Superior temporal gyrus (tissue), 1 donor: ENCODE measurements around the gene LSM10.

ENCODE experiments used
- DNase-seq: peaks from one replicate; pipeline ENCODE4 v3.0.0-alpha.2; 2016; ENCODE audit errors: extremely low spot score

Gene LSM10

GRCh38 chr1:36408479-36408878 is 10.8 kb upstream of the LSM10 start:
- DNase-seq, result no peak

DNA sequence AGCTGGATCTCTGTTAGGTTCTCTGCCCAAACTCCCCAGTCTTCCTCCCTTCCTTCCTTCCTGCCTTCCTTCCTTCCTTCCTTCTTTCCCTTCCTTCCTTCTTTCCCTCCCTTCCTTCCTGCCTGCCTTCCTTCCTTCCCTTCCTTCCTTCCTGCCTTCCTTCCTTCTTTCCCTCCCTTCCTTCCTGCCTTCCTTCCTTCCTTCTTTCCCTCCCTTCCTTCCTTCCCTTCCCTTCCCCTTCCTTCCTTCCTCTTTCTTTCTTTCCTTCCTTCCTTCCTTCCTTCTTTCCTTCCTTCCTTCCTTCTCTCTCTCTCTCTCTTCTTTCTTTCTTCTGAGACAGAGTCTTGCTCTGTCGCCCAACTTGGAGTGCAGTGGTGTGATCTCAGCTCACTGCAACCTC is 8.7 kb upstream of the LSM10 start:
- DNase-seq, result no peak

DNA sequence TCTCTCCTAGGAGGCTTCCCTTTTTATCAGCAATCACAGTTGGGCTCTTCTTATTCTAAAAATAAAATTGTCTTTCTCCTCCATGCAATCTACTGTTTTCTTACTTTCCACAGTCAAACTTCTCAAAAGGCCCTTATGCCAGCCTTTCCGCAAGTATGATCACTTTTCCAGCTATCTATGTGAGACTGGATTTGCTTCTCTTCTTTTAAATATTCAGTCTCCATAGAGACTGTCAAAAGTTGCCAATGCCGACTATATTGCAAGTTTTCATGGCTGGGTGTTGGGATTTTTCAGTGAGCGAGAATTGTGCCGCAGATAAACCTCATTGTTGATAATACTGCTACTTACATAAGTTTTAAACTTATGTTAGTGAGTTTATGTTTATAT is 4.8 kb upstream of the LSM10 start:
- DNase-seq, result no peak

- no peak for DNase-seq
Observed at GRCh38 chr1:36401602-36402503, 4.1 kb upstream of the LSM10 start.

- no peak for DNase-seq
Observed at GRCh38 chr1:36400825-36401601, 3.3 kb upstream of the LSM10 start.

DNA sequence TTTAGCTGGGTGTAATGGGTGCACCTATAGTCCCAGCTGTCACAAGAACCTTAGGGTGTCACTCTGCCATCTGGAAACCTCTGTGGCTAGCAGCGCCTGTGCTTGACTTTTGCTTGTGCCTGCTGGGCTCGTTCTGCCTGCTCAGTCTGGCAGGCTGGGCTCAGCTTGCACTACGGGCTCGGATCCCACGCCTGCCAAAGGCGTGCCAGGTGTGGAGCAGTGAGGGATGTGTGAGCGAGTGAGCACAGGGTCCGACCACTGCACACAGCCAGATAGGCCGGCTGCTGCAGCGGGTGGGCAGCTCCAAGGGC is 2.8 kb upstream of the LSM10 start:
- no peak for DNase-seq

GRCh38 chr1:36398370-36398977 is 766 bp upstream of the LSM10 start:
- DNase-seq, result no peak

- no peak for DNase-seq
Observed at GRCh38 chr1:36397083-36397377, 678 bp downstream of the LSM10 start.

DNA sequence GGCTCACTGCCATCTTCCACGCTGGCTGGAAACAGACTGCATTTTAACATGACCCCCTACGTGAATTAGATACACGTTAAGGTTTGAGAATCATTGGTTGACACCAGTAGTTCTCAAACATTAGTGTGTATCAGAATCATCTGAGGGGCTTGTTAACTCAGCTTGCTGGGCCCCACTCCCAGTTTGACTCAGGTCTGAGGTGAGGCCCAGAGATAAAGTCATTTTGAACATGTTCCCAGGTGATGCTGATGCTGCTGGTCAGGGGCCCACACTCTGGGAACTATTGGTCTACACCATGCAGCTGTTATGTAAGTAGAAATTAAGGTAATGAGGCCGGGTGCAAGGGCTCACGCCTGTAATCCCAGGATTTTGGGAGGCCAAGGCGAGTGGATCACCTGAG is 1.3 kb downstream of the LSM10 start:
- DNase-seq, result no peak

- DNase-seq, result no peak
Observed at GRCh38 chr1:36393686-36394085, 4.0 kb downstream of the LSM10 start.

GRCh38 chr1:36392836-36393235 is 4.9 kb downstream of the LSM10 start:
- no peak for DNase-seq

DNA sequence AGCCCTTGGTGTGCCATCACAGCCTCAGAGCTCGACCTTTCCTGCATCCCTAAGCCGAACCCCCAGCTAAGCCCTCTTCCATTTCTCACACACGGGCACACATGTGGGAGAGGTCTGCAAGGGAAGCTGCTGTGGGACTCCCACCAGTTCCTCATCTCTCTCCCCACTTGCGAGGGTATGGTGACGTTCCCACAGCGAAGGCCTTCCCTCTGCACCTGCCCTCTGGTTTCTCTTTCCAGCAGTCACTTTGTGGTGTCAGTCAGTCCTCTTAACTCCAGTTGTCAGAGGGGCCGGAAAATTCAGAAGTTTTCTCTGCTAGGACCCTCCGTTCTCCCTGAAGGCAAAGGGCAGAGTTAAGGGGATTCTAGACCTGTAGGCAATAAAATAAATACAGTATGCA is 6.4 kb downstream of the LSM10 start:
- DNase-seq, result no peak

GRCh38 chr1:36390411-36390810 is 7.3 kb downstream of the LSM10 start:
- DNase-seq, result no peak

- DNase-seq, result no peak
Observed at GRCh38 chr1:36389999-36390398, 7.7 kb downstream of the LSM10 start.

DNA sequence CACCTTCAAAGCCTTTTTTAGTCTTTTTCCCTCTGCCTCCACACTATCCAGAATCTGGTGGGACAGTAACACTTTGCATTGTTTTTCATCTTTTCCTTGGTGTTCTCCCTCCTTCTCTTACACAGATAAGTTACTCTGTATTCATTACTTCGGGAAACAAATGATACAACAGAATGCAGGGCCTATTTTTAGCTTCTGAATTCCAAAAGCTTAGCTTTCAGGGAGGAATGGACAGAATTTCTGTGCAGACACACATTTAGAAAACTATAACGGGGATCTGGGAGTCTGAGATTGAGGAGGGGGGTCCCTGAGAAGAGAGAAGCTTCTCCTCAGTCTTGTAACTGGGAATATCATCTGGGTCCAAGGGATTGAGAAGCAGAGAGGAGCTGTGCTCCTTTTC is 8.4 kb downstream of the LSM10 start:
- DNase-seq, result no peak

DNA sequence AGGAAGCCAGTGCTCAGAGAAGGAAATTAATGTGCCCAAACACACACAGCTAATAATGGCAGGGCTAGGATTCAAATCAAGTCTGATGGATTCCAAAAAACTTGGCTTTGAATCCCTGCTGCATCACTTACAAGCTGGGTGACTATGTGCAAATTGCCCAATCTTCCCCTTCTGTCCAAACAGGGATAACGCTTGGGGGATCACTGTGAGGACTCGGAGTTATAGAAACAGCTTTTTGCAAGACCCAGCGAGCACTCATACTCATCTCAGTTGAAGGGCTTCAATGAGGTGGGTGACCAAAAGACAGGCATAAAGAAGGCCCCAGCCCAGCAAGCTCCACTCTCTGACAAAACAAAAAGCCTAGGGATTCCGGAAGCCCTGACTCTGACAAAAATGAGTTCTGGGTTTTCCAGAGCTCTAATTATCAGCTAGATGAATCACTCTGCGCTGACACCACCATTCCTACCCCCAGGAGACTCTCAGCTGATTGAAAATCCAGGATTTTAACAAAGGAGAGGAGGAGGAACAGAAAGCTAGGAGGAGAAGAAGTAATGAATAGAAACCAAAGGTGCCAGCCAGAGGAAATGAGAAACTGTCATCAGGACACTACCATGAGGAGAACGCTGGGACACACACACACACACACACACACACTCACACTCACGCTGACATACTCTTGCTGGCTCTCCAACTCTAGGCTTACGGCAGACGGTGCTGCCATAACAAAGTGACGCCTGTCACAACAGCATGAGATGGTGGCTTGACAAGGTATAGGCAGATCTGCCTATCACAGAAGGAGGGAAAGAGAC is 10.4 kb downstream of the LSM10 start:
- peak; percentile 48 for DNase-seq

DNA sequence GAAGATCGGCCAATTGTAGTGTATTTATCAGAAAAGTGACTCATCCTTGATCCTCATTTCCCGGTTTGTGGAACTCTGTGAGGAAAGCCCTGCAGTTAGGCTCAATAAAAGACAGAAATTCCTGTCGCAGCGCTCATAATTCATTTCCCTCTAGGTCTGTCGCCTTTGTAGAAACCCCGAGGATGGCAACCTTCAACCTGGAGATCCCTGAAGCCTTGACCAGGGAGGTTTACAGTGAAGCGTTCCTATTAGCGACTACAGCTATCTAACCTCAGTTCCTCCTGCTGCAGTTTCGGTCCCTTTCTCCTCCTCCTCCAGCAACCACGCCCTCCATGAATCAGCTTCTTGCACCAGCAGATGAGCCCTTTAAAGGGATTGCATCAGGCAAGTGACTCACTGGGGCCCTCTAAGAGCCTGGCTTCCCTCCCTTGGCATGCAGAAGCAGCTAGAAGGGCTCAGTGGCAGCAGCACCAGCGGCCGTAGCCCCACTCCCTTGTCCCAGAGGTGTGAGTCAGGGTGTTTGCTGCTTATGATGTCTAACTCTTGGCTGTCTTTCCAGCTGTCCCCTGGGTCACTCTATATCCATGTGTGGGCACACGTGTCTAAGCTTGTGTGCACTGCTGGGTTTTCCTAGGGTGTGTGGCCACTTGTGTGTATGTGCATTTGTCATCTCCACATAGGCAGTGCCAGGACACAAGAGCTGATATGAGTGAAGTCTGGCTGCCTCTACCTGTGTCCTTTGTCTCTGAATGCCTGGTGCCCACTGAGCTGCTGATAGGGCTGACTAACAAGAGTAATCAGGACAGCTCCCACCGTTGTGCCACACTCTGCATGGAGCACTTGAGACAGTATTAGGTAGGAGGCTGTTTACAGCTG is 11.2 kb downstream of the LSM10 start:
- DNase-seq, result peak; percentile 89

GRCh38 chr1:36385410-36386264 is 12.1 kb downstream of the LSM10 start, which contains the start of gene STK40:
Gene STK40 (minus strand): TSS chr1:36385924. CDS start chr1:36361332, 24,592 bp downstream.
- peak; percentile 99 for DNase-seq

- DNase-seq, result peak; percentile 35
Observed at GRCh38 chr1:36384542-36385409, 12.9 kb downstream of the LSM10 start.
